DMS53 treated with DMSO at 0.1 percent for 48 hours (cell line): ENCODE data around the gene PIK3R6.
"Not testable (repeated sequence)": the region's sequence is repeated elsewhere in the genome, so short reads cannot be mapped to it uniquely, and the experiment has no call there.

Experiments used
- DNase-seq: peaks from one replicate; lab custom pipeline; 2025; ENCODE audit not compliant: unreplicated experiment; lab: John Stamatoyannopoulos, UW

Gene PIK3R6

GRCh38 chr17:8829036-8829941 lies 38.2 kb downstream of the PIK3R6 start:
- no peak for DNase-seq

- no peak for DNase-seq
Observed at GRCh38 chr17:8828517-8828875, 39.0 kb downstream of the PIK3R6 start.

GRCh38 chr17:8826808-8827435 lies 40.6 kb downstream of the PIK3R6 start:
- no peak for DNase-seq

GRCh38 chr17:8825802-8826201 lies 41.7 kb downstream of the PIK3R6 start:
- DNase-seq = no peak

- DNase-seq = no peak
Observed at GRCh38 chr17:8823279-8823678, 44.2 kb downstream of the PIK3R6 start.

- no peak for DNase-seq
Observed at GRCh38 chr17:8822401-8823035, 45.0 kb downstream of the PIK3R6 start.

- DNase-seq = no peak
Observed at GRCh38 chr17:8821446-8822105, 45.9 kb downstream of the PIK3R6 start.

GRCh38 chr17:8820311-8821010 lies 47.0 kb downstream of the PIK3R6 start:
- DNase-seq = no peak

GRCh38 chr17:8818654-8819330 lies 48.7 kb downstream of the PIK3R6 start:
- DNase-seq = no peak

GRCh38 chr17:8818047-8818446 lies 49.4 kb downstream of the PIK3R6 start:
- DNase-seq = no peak

- no peak for DNase-seq
Observed at GRCh38 chr17:8806926-8807550, 60.4 kb downstream of the PIK3R6 start.

- DNase-seq = no peak
Observed at GRCh38 chr17:8806253-8806925, 61.1 kb downstream of the PIK3R6 start.

- not testable (repeated sequence) for DNase-seq
Observed at GRCh38 chr17:8805396-8805795, 62.1 kb downstream of the PIK3R6 start.

GRCh38 chr17:8803531-8804420 lies 63.7 kb downstream of the PIK3R6 start:
- no peak for DNase-seq

GRCh38 chr17:8801135-8801840 lies 66.2 kb downstream of the PIK3R6 start:
- DNase-seq = no peak

GRCh38 chr17:8800656-8801055 lies 66.8 kb downstream of the PIK3R6 start:
- DNase-seq = no peak

GRCh38 chr17:8799570-8800212 lies 67.8 kb downstream of the PIK3R6 start:
- DNase-seq = no peak
